ENCODE data around the gene AFAP1L1. TPM values are rescaled to one million over a fixed set of nuclear protein-coding genes. Genes with fewer than 3 reads are reported as not detected.
A peak's percentile ranks its signal among the peaks of the same experiment; 100 is the strongest.
"Not testable (repeated sequence)": the region's sequence is repeated elsewhere in the genome, so short reads cannot be mapped to it uniquely, and the experiment has no call there.

AFAP1L1 gene
- total RNA-seq, 1 experiment from 2014 or later = 14.3 TPM

GRCh38 chr5:149261246-149261645 lies 10.4 kb upstream of the AFAP1L1 start:
- DNase-seq (ENCODE audit: low read depth) = no peak

DNA sequence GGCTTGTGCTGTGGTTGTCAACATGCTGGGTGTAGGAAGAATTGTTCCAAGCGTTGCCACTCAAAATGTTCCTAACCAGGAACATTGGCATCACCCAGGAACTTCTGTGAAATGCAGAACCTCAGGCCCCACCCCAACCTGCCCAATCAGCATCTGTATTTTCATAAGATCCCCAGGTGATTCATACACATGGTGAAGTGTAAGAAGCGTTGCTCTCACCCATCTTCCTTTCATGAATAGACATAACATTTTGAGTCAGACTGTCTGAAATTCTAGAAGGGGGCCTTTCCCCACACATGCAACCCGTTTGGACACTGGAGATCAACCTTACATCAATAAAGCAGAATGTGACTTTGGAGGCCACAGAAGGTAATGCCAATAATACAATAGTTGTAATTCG lies 9.3 kb upstream of the AFAP1L1 start:
- no peak for DNase-seq (ENCODE audit: low read depth)

DNA sequence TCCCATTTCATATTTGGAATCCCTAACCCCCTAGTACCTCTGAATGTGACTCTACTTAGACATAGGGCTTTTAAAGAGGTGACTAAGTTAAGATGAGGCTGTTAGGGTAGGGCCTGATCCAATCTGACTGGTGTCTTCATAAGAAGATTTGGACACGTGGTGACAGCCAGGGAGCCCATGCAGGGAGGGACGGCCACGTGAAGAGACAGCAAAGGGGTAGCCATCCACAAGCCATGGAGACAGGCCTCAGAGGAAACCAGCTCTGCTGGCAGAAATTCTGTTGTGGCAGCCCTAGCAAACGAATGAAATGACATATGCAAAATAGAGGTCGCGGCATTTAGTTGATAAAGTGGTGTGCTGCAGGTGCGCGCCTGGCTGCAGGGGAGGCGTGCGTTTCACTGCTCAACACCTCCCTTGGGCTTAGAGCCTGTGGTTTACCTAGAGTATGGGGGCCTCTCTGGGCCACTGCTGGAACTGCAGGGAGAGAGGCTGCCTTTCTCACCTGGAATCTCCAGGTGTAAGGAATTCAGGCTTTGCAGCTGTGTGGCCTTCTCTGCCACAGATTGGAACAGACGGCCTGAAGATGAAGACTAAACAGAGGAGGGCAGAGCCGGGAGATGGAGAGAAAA lies 7.1 kb upstream of the AFAP1L1 start:
- no peak for DNase-seq (ENCODE audit: low read depth)

DNA sequence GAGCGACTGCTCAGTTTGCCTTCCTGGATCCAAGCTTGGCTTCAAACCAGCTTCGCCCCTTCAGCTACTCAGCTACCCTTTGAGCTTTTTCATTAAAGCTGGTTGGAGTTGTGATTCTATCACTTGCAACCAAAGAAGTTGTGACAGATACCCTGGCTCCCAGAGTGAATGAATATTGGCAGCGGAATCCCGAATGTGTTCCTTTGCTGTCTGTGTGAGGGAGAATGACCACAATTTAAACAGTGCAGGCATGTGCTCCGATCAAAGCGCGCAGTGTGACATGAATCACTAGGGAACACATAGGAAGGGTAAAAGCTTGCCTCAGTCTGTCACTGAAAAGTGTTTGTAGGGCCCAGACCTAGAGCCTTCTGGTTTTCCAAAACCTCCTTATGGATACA lies 6.6 kb upstream of the AFAP1L1 start:
- no peak for DNase-seq (ENCODE audit: low read depth)

DNA sequence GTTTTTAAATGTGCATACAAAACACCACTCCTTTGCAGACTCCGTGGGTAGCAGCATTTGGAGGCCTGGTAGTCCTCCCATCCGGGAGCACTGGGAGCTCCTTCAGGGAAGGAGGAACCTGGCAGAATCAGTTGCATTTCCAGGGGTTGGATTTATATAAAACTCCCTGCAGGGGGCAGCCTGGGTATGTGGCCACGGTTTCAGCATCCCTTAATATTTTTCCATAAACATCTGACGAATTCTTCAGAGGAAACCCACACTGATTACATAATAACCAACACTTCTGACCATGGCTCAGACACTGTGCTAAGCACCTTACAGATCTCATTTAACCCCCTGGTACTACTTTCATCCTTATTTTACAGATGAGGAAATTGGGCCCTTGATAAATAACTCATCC lies 6.1 kb upstream of the AFAP1L1 start:
- DNase-seq (ENCODE audit: low read depth) = peak; percentile 43

GRCh38 chr5:149267241-149267973 lies 4.3 kb upstream of the AFAP1L1 start:
- DNase-seq (ENCODE audit: low read depth) = peak; percentile 35

DNA sequence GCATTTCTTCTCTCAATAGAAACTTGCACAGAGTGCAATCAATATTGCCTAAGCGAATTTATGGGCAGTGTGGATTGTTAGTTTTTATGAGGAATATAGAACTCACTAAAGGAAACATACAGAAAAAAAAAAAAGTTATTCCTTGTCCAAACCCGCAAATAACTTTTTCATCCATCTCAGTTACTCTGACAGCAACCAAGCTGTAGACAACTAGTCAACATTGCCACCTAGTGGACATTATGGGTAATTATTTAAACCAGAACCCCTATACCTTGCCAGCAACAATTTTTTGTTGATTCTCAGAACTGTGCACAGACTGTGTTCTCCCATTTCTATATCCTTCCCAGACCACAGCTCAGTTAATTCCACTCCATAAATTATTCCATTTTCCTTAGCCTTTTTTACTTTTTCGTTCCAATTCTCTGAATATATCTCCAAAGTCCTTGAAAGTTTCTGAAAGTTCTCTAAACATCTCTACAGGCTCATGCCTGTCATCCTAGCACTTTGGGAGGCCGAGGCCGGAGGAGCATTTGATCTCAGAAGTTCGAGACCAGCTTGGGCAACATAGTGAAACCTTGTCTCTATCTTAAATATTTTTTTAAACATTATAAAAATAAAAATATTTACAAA lies 2.6 kb upstream of the AFAP1L1 start:
- peak; percentile 67 for DNase-seq (ENCODE audit: low read depth)

GRCh38 chr5:149271195-149271715 lies 404 bp upstream of the AFAP1L1 start:
- DNase-seq (ENCODE audit: low read depth) = peak; percentile 17

GRCh38 chr5:149272781-149273180 lies 1.1 kb downstream of the AFAP1L1 start:
- DNase-seq (ENCODE audit: low read depth) = not testable (repeated sequence)

- no peak for DNase-seq (ENCODE audit: low read depth)
These were observed 1.6 kb downstream of the AFAP1L1 start for GRCh38 chr5:149273237-149273636.

GRCh38 chr5:149273950-149274349 lies 2.3 kb downstream of the AFAP1L1 start:
- DNase-seq (ENCODE audit: low read depth) = no peak

DNA sequence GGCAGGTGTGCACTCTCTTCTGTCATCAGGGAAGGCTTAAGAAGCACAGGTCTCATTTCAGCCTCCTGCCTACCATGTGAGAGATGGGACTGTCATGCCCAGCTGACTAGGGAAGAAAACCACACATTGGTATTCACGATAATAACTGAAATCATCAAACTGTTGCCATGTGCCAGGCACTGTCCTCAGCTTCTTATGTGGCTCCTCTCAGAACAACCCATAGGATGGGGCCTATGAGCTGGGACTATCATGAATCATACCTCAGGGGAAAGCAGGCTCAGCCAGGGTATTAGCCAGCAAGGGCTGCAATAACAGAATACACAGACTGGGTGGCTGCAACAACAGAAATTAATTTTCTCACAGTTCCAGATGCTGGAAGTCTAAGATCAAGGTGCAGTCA lies 3.3 kb downstream of the AFAP1L1 start:
- no peak for DNase-seq (ENCODE audit: low read depth)

DNA sequence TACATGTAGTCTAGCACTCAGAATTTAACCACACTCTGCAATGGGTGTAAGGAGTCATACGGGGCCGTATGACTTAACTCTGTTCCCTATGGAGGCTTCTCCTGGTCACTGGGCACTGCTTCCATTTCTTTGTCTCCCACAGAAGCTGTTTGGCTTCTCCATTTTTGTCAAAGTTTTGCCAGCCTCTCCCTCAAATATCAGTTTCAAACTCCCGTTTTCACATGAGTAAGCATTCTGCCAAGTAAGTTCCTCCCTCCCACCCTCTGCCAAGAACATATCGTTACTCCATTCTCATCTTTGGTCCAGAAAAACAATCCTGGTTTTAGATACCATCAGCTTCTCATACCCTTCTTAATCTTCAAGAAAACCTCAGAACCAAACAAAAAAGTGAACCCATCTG lies 6.1 kb downstream of the AFAP1L1 start:
- no peak for DNase-seq (ENCODE audit: low read depth)

DNA sequence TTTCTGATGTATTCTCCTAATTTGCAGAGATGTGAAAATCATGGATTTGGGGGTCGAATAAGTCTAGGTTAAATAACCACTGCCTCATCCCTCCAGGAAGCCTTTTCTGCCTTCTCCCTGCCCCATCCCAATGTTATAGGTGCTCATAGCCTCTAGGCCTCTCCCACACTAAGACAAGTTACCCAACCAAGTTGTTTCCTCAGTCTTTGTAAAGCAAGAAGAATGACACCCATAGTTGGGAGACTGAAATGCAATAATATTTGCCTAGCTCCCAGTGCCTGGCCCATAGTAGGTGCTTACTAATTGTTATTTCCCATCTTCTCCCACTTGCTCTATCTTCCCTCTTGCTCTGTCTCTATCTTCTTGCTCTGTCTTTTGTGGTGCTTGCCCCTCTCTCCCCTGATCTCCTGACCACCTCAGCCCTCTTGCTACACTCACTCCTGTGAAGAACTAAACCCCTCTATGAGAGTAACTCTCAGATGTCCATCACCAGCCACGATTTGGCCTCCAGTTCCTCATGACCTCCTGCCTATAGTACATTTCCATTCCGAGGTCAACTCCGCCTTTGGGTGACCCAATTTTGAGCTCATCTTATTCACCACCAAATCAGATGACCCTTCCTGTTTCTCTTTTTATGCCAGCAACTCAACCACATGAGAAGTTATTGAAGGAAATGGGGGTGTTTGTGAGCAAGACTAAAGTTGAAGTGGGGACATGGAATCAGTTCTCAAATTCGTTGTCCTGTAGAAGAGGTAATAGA lies 7.0 kb downstream of the AFAP1L1 start:
- DNase-seq (ENCODE audit: low read depth) = no peak

- no peak for DNase-seq (ENCODE audit: low read depth)
These were observed 8.0 kb downstream of the AFAP1L1 start for GRCh38 chr5:149279661-149280060.

DNA sequence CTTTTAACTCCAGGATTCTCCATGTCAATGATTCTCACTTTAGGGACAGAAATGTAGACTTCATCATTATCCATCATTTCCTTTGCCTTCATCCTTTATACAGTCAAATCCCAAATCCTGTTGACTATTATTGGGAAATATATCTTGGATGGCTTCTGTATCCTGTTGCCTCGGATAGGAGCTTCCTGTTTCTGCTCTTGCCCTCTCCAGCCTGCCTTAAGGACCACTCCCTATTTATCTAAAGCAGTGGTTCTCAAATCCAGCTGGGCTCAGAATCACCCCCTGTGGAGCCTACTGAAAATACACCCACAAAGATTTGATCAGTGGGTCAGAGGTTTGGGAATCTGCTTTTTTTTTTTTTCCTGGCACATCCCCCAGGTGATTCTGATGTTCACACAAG lies 8.5 kb downstream of the AFAP1L1 start:
- DNase-seq (ENCODE audit: low read depth) = no peak

DNA sequence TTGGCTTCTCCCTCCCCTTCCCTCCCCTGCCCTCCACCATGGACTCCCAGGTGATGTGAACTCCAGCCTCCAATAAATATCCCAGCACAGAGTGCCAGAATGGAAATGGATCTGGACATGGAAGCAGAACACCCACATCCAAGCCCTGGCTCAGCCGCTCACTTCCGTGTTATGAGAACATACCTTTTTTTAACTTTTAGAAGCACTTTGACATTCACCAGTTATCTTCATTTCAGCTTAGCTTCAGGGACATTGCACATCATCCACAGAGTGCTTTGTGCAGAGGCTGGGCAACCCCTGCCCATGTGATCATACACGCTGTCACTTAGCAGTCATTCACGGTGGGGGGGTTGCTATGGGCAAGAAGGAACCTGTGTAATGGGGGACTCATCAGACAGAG lies 9.1 kb downstream of the AFAP1L1 start:
- DNase-seq (ENCODE audit: low read depth) = no peak

GRCh38 chr5:149282027-149282965 lies 10.6 kb downstream of the AFAP1L1 start:
- no peak for DNase-seq (ENCODE audit: low read depth)

- DNase-seq (ENCODE audit: low read depth) = no peak
These were observed 11.3 kb downstream of the AFAP1L1 start for GRCh38 chr5:149282966-149283332.

GRCh38 chr5:149283626-149284480 lies 12.2 kb downstream of the AFAP1L1 start:
- no peak for DNase-seq (ENCODE audit: low read depth)
